ENCODE results near the gene FAM117A.

Gene FAM117A

GRCh38 chr17:49763735-49764558 lies at the start of gene FAM117A:
TSS of gene FAM117A (minus strand) at chr17:49764131. CDS start at chr17:49764087, 44 bp downstream.
- DNase-seq: peak; percentile 98

GRCh38 chr17:49809056-49809455 lies 45.1 kb upstream of the FAM117A start:
- no peak for DNase-seq

- DNase-seq: no peak
Observed at GRCh38 chr17:49798738-49799137, 34.8 kb upstream of the FAM117A start.

- no peak for DNase-seq
Observed at GRCh38 chr17:49798182-49798581, 34.3 kb upstream of the FAM117A start.

GRCh38 chr17:49795372-49795771 lies 31.4 kb upstream of the FAM117A start:
- no peak for DNase-seq

GRCh38 chr17:49793309-49793708 lies 29.4 kb upstream of the FAM117A start:
- no peak for DNase-seq

GRCh38 chr17:49789243-49789578 lies 25.3 kb upstream of the FAM117A start:
- DNase-seq: no peak

- peak; percentile 98 for DNase-seq
Observed at GRCh38 chr17:49788478-49789242, 24.7 kb upstream of the FAM117A start, which contains the start of gene KAT7. TSS of gene KAT7 (plus strand) at chr17:49788681. CDS start at chr17:49788835, 154 bp downstream.

GRCh38 chr17:49787884-49788477 lies 24.1 kb upstream of the FAM117A start:
- DNase-seq: peak; percentile 58

- DNase-seq: no peak
Observed at GRCh38 chr17:49784636-49785035, 20.7 kb upstream of the FAM117A start.

GRCh38 chr17:49783791-49784190 lies 19.9 kb upstream of the FAM117A start:
- DNase-seq: no peak

GRCh38 chr17:49783071-49783715 lies 19.3 kb upstream of the FAM117A start:
- DNase-seq: no peak

GRCh38 chr17:49779739-49780231 lies 15.9 kb upstream of the FAM117A start:
- peak; percentile 33 for DNase-seq

- no peak for DNase-seq
Observed at GRCh38 chr17:49779156-49779738, 15.3 kb upstream of the FAM117A start.

GRCh38 chr17:49777563-49777962 lies 13.6 kb upstream of the FAM117A start:
- no peak for DNase-seq

- DNase-seq: no peak
Observed at GRCh38 chr17:49776551-49777300, 12.8 kb upstream of the FAM117A start.

GRCh38 chr17:49775546-49776260 lies 11.8 kb upstream of the FAM117A start:
- DNase-seq: no peak

GRCh38 chr17:49766918-49767530 lies 3.1 kb upstream of the FAM117A start:
- no peak for DNase-seq

- DNase-seq: no peak
Observed at GRCh38 chr17:49764559-49765180, 739 bp upstream of the FAM117A start.

All from GDM1 (cell line).